Breast epithelium (tissue), 3 donors: ENCODE data around the gene LSAMP.

ENCODE experiments used
- POLR2A ChIP-seq: fragments of 450-650 bp; IDR thresholded peaks from one replicate; pipeline ENCODE4 v1.6.1; 2016; ENCODE audit warnings: antibody characterized with exemption, mild to moderate bottlenecking, moderate library complexity
- TF ChIP-seq, protein P1 (sequence below), 3 donors: fragments of 450-650 bp; IDR thresholded peaks; one replicate each; pipeline ENCODE4 v1.5.1; 2016 to 2017; ENCODE audit warnings: antibody characterized with exemption in 3 of 3, mild to moderate bottlenecking in 3 of 3, moderate library complexity in 3 of 3

GRCh38 chr3:115822579-115822978, 622.7 kb downstream of the LSAMP start:
- TF ChIP-seq, protein P1, sequence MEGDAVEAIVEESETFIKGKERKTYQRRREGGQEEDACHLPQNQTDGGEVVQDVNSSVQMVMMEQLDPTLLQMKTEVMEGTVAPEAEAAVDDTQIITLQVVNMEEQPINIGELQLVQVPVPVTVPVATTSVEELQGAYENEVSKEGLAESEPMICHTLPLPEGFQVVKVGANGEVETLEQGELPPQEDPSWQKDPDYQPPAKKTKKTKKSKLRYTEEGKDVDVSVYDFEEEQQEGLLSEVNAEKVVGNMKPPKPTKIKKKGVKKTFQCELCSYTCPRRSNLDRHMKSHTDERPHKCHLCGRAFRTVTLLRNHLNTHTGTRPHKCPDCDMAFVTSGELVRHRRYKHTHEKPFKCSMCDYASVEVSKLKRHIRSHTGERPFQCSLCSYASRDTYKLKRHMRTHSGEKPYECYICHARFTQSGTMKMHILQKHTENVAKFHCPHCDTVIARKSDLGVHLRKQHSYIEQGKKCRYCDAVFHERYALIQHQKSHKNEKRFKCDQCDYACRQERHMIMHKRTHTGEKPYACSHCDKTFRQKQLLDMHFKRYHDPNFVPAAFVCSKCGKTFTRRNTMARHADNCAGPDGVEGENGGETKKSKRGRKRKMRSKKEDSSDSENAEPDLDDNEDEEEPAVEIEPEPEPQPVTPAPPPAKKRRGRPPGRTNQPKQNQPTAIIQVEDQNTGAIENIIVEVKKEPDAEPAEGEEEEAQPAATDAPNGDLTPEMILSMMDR (IDR thresholded peaks at IDR 0.05), result no peak
- no peak for TF ChIP-seq POLR2A
